ENCODE data around the gene RGS6.

The RGS6 gene

DNA sequence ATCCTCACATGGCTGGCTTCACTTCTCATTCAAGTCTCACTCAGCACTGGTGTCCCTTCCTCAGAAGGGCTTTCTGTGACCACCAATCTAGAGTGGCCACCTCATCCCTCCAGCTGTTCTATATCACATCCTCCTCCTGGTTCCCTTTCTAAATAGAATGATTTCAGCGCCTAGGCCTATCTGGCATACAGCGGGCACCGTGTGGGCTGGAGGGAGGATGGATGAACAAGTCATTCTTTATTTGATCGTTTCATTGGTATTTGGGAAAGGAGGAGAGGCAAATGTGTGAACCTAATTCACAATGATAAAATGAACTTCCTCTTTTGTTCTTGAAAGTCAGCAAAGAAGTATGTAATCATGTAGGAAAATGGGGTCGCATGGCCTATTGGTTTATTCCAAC, 567.5 kb downstream of the RGS6 start:
- DNase-seq (ENCODE audit: low read depth) = no peak

- no peak for DNase-seq (ENCODE audit: low read depth)
Observed at GRCh38 chr14:72500234-72500838, 568.1 kb downstream of the RGS6 start.

GRCh38 chr14:72501439-72501838, 569.2 kb downstream of the RGS6 start:
- no peak for DNase-seq (ENCODE audit: low read depth)

- no peak for DNase-seq (ENCODE audit: low read depth)
Observed at GRCh38 chr14:72503271-72503670, 571.0 kb downstream of the RGS6 start.

- DNase-seq (ENCODE audit: low read depth) = no peak
Observed at GRCh38 chr14:72503696-72504368, 571.6 kb downstream of the RGS6 start.

- DNase-seq (ENCODE audit: low read depth) = no peak
Observed at GRCh38 chr14:72510566-72510965, 578.3 kb downstream of the RGS6 start.

DNA sequence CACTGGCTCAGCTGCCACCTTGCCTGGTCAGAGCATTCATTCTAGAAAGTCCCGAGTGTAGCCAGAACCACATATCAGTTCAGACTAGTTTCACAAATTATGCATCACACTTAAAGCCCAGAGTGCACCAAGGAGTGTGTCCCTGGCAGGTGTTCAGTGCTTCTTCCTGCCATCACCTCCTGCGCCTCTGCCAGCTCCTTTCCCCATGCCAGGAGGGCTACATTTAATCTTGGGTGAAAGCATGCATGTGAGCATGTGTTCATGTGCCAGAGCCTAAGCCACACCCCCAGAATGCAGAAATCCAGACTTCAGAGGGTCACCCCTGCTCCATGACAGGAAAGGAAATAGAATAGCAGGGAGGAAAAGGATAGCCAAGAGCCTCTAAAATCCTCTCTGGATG, 580.1 kb downstream of the RGS6 start:
- DNase-seq (ENCODE audit: low read depth) = no peak

GRCh38 chr14:72512925-72513324, 580.7 kb downstream of the RGS6 start:
- no peak for DNase-seq (ENCODE audit: low read depth)

GRCh38 chr14:72513346-72513745, 581.1 kb downstream of the RGS6 start:
- DNase-seq (ENCODE audit: low read depth) = no peak

GRCh38 chr14:72513965-72514659, 581.9 kb downstream of the RGS6 start:
- DNase-seq (ENCODE audit: low read depth) = peak; percentile 35

- DNase-seq (ENCODE audit: low read depth) = no peak
Observed at GRCh38 chr14:72514660-72515025, 582.4 kb downstream of the RGS6 start.

- no peak for DNase-seq (ENCODE audit: low read depth)
Observed at GRCh38 chr14:72515779-72516770, 583.8 kb downstream of the RGS6 start.

DNA sequence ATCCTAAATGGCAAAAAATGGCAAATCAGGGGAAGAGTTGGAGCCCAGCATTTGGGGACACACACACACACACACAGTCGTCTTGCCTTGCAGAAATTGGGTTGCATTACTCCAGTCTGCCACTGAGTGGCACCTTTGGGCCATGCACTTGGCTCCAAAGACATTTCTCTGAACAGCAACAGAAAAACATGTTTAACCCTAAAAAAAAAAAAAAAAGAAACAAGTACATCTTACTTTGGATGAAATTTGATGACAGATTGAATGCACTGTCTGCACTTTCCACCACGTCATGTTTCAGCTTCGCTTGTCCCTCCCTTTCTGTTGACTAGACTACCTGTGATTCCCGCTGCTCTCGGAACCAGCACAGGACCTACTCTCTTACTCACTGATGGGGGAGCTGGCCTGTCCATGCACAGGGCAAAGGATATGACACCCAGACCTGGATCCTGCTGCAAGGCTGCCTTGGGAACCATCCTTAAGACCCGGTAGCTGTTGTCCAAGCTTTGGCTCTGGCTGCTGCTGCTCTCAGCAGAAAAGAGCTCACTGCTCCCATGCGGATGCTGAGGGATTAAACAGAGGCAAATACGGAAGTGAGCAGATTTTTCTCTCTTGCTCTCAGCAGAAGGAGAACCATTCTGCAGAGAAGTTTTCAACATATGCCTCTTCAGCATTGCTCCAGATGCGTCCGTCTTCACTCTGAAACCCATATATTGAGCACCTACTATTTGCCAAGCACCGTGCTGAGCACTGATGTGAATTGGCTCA, 584.9 kb downstream of the RGS6 start:
- DNase-seq (ENCODE audit: low read depth) = peak; percentile 86

DNA sequence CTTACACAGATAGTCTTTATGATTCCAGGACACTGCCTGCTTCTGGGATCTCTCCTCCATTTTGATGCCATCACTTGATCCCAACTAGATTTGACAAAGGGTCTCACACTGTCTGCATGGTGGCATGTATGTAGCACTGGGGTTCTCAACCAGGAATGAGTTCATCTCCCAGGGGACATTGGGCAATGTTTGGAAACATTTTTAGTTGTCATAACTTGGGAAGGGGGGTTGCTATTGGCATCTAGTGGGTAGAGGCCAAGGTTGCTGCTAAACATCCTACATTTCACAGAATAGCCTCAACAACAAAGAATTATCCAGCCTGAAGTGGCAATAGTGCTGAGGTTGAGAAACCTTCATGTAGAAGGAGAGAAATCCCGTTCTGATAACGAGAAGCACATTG, 585.5 kb downstream of the RGS6 start:
- no peak for DNase-seq (ENCODE audit: low read depth)

DNA sequence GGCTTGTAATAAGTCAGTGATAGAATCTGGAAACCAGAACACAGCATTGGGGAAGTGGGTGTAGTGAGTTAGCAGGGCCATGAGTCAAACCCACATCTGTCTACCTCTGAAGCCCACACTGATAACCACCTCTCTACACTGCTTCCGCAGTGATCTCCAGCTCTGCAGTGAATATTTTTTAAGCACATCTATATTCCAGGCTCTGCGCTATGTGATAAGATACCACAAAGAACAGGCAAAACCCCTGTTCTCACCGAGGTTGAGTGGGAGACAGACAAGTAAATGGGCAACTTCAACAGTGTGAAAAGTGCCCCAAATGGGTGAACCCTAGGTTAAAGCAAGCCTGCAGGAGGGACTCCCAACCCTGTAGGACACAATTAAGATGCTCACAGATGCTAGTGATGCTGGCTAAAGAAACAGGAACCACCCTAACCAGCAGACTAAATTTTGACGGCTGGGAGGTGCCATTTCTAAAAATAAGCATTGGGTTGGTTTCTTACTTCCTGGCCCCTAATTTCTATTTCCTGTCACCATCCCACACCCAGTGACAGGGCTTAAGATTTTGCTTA, 586.7 kb downstream of the RGS6 start:
- no peak for DNase-seq (ENCODE audit: low read depth)

- no peak for DNase-seq (ENCODE audit: low read depth)
Observed at GRCh38 chr14:72519543-72519942, 587.3 kb downstream of the RGS6 start.

GRCh38 chr14:72521045-72521444, 588.8 kb downstream of the RGS6 start:
- DNase-seq (ENCODE audit: low read depth) = no peak

GRCh38 chr14:72521968-72522741, 589.9 kb downstream of the RGS6 start:
- no peak for DNase-seq (ENCODE audit: low read depth)

GRCh38 chr14:72522847-72523246, 590.6 kb downstream of the RGS6 start:
- no peak for DNase-seq (ENCODE audit: low read depth)
